MM.1S (cell line): ENCODE results near the gene ANKMY2.

Experiments used
- DNase-seq: peaks from one replicate; pipeline ENCODE4 v3.0.0-alpha.2; 2015
- H2AFZ ChIP-seq: fragments of 300-600 bp; sonication (generic); 2 replicates; pipeline ENCODE4 v1.6.0; 2016; ENCODE audit warnings: antibody characterized with exemption, low read length
- H3F3A ChIP-seq: fragments of 300-600 bp; sonication (generic); 2 replicates; pipeline ENCODE4 v1.6.1; 2016; ENCODE audit warnings: mild to moderate bottlenecking, antibody characterized with exemption, low read length, moderate library complexity, mixed read lengths; ENCODE audit not compliant: insufficient read depth
- H3K27ac ChIP-seq: fragments of 300-600 bp; sonication (generic); 2 replicates; pipeline ENCODE4 v1.5.1; 2016; ENCODE audit warnings: mild to moderate bottlenecking, low read length
- H3K27me3 ChIP-seq: fragments of 300-600 bp; sonication (generic); replicated peaks from 2 replicates; pipeline ENCODE4 v1.6.0; 2016; ENCODE audit warnings: low read length; ENCODE audit not compliant: insufficient read depth
- H3K36me3 ChIP-seq: fragments of 300-600 bp; sonication (generic); replicated peaks from 2 replicates; pipeline ENCODE4 v1.6.1; 2016; ENCODE audit warnings: mild to moderate bottlenecking, low read length, mixed read lengths; ENCODE audit not compliant: insufficient read depth
- H3K4me1 ChIP-seq: fragments of 300-600 bp; sonication (generic); 2 replicates; pipeline ENCODE4 v1.6.1; 2016; ENCODE audit warnings: low read length, mixed read lengths
- H3K4me2 ChIP-seq: fragments of 300-600 bp; sonication (generic); 2 replicates; pipeline ENCODE4 v1.6.0; 2016; ENCODE audit warnings: low read depth, low read length
- H3K4me3 ChIP-seq: fragments of 300-600 bp; sonication (generic); 2 replicates; pipeline ENCODE4 v1.5.1; 2016; ENCODE audit warnings: low read length, mixed read lengths
- H3K79me2 ChIP-seq: fragments of 300-600 bp; sonication (generic); 2 replicates; pipeline ENCODE4 v1.6.1; 2016; ENCODE audit warnings: mixed run types, low read length, mixed read lengths
- H3K9ac ChIP-seq: fragments of 300-600 bp; sonication (generic); 2 replicates; pipeline ENCODE4 v1.6.1; 2016; ENCODE audit warnings: low read length, mixed read lengths
- H3K9me2 ChIP-seq: fragments of 300-600 bp; sonication (generic); replicated peaks from 2 replicates; pipeline ENCODE4 v1.6.1; 2016; ENCODE audit warnings: mild to moderate bottlenecking, low read length, mixed read lengths; ENCODE audit not compliant: insufficient read depth
- H3K9me3 ChIP-seq: fragments of 300-600 bp; sonication (generic); replicated peaks from 2 replicates; pipeline ENCODE4 v1.6.1; 2016; ENCODE audit warnings: mild to moderate bottlenecking, low read length, mixed read lengths; ENCODE audit not compliant: insufficient read depth
- H4K20me1 ChIP-seq: fragments of 300-600 bp; sonication (generic); 2 replicates; pipeline ENCODE4 v1.6.1; 2016; ENCODE audit warnings: mild to moderate bottlenecking, low read length, moderate library complexity, mixed read lengths; ENCODE audit not compliant: insufficient read depth
- EZH2 ChIP-seq: fragments of 300-600 bp; sonication (generic); optimal IDR thresholded peaks from 2 replicates; pipeline ENCODE3; 2017; ENCODE audit warnings: low read depth, mild to moderate bottlenecking, antibody characterized with exemption, low read length, mixed read lengths
- EZH2phosphoT487 ChIP-seq: fragments of 300-600 bp; sonication (generic); IDR thresholded peaks from 2 replicates; pipeline ENCODE4 v1.6.1; 2018; ENCODE audit warnings: antibody characterized with exemption, low read length
- TF ChIP-seq, protein P1 (sequence below): fragments of 300-600 bp; sonication (generic); IDR thresholded peaks from 2 replicates; pipeline ENCODE4 v1.5.1; 2016; ENCODE audit warnings: antibody characterized with exemption, low read length, mixed read lengths

Gene ANKMY2

DNA sequence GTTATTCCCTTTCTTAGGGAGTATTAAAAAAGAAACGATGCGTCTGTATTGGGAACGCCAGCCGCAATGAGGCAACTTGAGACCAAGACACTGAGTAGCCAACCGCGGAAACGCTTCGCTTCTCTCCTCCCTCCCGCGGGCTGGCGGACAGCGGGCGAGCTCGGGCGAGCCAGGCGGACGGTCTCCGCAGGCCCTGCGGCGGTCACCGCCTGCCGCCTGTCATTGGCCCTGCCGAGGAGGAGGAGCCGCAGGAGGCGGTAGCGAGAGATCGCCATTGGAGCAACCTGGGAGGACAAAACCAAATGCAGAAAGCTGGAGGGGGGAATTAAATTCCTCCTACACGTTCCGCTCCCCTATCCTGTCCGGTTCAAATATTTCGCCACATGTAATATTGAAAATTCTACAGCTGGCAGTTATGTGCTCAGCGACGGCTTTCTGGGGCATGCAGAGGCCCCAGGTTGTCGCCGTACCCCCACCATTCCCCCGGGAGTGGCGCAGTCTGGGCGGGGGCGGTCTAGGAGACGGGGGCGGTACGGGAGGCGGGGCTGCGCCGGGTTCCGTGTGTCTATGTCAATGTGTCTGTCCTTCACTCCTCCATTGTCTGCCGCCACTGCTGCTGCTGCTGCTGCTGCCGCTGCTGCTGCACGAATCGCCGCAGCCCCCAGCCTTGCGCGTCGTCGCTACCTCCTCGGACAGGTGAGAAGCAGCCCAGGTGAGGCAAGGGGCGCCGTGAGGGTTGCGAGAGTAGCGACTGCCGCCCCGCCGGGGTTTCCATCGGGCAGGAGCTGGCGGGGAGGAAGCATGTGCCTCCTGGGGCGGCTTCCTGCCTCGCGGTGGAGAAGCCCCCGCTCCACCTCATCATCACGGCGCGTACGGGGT is at the start of gene ANKMY2, which contains the start of gene BZW2:
TSS of gene ANKMY2 (minus strand) at position 162 of the 879 bp plus-strand sequence. CDS start 181 bp downstream, outside the sequence.
TSS of gene BZW2 (plus strand) at position 589 of the 879 bp plus-strand sequence. CDS start 19,263 bp downstream, outside the sequence.
- Histone ChIP-seq H3K4me1 (peaks cover 21% of the 10 kb centered on the region; the same call in 1 of the 2 replicates), H3K27ac (peak within 1 kb of the TSS; percentile 66; the same call in 1 of the 2 replicates), H3F3A (0 out of 2 replicates have a peak, but pooled peaks cover 4% of the 10 kb centered on the region), H3K27me3 (no peaks in the 10 kb centered on the region), H3K9ac (peak within 1 kb of the TSS; percentile 87), H4K20me1 (peaks cover 15% of the 10 kb centered on the region; the same call in 1 of the 2 replicates), H3K9me3 (no peaks in the 10 kb centered on the region), H3K36me3 (no peaks in the 10 kb centered on the region), H3K4me2 (peak within 1 kb of the TSS; percentile 84), H3K4me3 (peak within 1 kb of the TSS; percentile 96), H2AFZ (peak within 1 kb of the TSS; percentile 95), H3K9me2 (no peaks in the 10 kb centered on the region), H3K79me2 (peaks cover 48% of the 10 kb centered on the region)
- peak; percentile 98 for DNase-seq
- no peak for TF ChIP-seq EZH2phosphoT487
- no peak for TF ChIP-seq EZH2
- TF ChIP-seq, protein P1, sequence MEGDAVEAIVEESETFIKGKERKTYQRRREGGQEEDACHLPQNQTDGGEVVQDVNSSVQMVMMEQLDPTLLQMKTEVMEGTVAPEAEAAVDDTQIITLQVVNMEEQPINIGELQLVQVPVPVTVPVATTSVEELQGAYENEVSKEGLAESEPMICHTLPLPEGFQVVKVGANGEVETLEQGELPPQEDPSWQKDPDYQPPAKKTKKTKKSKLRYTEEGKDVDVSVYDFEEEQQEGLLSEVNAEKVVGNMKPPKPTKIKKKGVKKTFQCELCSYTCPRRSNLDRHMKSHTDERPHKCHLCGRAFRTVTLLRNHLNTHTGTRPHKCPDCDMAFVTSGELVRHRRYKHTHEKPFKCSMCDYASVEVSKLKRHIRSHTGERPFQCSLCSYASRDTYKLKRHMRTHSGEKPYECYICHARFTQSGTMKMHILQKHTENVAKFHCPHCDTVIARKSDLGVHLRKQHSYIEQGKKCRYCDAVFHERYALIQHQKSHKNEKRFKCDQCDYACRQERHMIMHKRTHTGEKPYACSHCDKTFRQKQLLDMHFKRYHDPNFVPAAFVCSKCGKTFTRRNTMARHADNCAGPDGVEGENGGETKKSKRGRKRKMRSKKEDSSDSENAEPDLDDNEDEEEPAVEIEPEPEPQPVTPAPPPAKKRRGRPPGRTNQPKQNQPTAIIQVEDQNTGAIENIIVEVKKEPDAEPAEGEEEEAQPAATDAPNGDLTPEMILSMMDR: no peak

DNA sequence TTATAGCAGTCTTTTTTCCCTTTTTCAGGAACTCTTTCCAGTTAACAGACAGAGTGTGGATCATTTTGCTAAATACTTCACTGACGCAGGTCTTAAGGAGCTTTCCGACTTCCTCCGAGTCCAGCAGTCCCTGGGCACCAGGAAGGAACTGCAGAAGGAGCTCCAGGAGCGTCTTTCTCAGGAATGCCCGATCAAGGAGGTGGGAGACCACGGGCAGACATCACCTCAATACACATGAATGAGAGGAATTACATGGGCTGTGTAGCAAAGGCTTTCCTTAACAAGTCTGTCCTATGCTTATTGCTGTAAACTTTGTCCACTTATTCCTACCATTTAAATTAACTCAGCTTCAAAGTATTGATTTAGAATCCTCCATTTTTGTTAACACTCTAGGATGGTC is 49.3 kb upstream of the ANKMY2 start:
- Histone ChIP-seq H3F3A (no peaks in the 10 kb centered on the region), H3K9ac (no peak overlapping the region), H3K27me3 (no peaks in the 10 kb centered on the region), H3K9me3 (no peaks in the 10 kb centered on the region), H3K4me3 (no peak overlapping the region), H2AFZ (no peak overlapping the region), H4K20me1 (no peaks in the 10 kb centered on the region), H3K9me2 (no peaks in the 10 kb centered on the region), H3K4me2 (no peak overlapping the region), H3K79me2 (no peaks in the 10 kb centered on the region), H3K4me1 (no peaks in the 10 kb centered on the region), H3K27ac (no peak overlapping the region), H3K36me3 (peaks cover 15% of the 10 kb centered on the region; the same call in 1 of the 2 replicates)
- TF ChIP-seq EZH2phosphoT487 (no peak), EZH2 (no peak)
- TF ChIP-seq, protein P1: no peak
- no peak for DNase-seq

DNA sequence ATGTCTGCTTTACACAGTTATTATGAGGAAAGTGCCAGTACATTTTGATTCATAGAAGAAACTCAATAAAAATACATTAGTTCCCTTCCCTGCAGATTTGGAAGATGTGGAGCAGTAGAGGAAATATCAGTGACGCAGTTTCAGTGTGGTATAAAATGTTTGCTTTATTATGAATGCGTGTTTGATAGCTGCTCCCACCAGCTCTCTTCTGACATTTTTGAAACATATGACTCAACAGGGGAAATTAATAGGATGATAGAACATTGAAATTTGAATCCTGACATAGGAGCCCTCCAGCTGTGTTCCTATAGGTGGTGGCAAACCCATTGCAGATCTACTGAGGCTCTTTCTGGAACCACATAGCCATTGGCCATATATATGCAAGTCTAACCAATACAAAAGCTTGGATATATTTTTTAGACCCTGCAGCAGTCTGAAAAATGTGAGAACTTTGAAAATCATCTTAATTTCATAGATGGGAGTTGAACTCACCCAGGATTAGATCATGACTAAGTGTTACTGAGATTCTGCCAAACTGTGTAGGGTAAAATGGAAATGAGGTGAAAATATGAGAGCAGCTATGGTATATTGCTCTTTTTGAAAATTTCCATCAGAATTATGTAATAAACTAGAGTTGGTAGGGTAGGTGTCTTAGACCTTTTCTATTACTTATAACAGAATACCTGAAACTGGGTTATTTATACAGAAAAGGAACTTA is 48.2 kb upstream of the ANKMY2 start:
- Histone ChIP-seq H3K27ac (no peak overlapping the region), H3K4me1 (no peaks in the 10 kb centered on the region), H3K36me3 (peaks cover 10% of the 10 kb centered on the region; the same call in 1 of the 2 replicates), H4K20me1 (no peaks in the 10 kb centered on the region), H3K9ac (no peak overlapping the region), H3K9me3 (no peaks in the 10 kb centered on the region), H3K4me2 (no peak overlapping the region), H3K9me2 (no peaks in the 10 kb centered on the region), H3K79me2 (no peaks in the 10 kb centered on the region), H3K4me3 (no peak overlapping the region), H3F3A (no peaks in the 10 kb centered on the region), H2AFZ (no peak overlapping the region), H3K27me3 (no peaks in the 10 kb centered on the region)
- no peak for DNase-seq
- TF ChIP-seq, protein P1: no peak
- no peak for TF ChIP-seq EZH2phosphoT487
- TF ChIP-seq EZH2: no peak
